ENCODE results near the gene HMGCS2.
"Not testable (repeated sequence)": the region's sequence is repeated elsewhere in the genome, so short reads cannot be mapped to it uniquely, and the experiment has no call there.

- not testable (repeated sequence) for TF ChIP-seq EZH2phosphoT487 (IDR thresholded peaks at IDR 0.05; ENCODE audit: borderline replicate concordance, low read depth, low read length); CTCF (conservative IDR thresholded peaks at IDR 0.05; ENCODE audit: low read length)
Observed at GRCh38 chr1:119706599-119706998, 62.1 kb downstream of the HMGCS2 start.

All from OCI-LY7 (cell line).